Right lobe of liver (tissue), 6 donors: Measurements from ENCODE around the gene NEDD4L. TPM values are rescaled to one million over a fixed set of nuclear protein-coding genes. Genes with fewer than 3 reads are reported as not detected.

Experiments used
- ATAC-seq, 4 donors: fragments of 200-7000 bp; cut with Tn5 transposase; one replicate each; pipeline ENCODE4 v1.9.1; 2020; ENCODE audit warnings: mild to moderate bottlenecking in 4 of 4, moderate library complexity in 4 of 4
- DNase-seq, 3 donors: peaks; one replicate each; pipeline ENCODE4 v3.0.0-alpha.2; 2020
- H3K27ac ChIP-seq, 3 donors: fragments of 200-600 bp; one replicate each; pipeline ENCODE4 v1.8.0; 2022
- H3K27me3 ChIP-seq, 2 donors: fragments of 200-600 bp; one replicate each; pipeline ENCODE4 v1.8.0; 2022
- H3K36me3 ChIP-seq, 4 donors: fragments of 200-600 bp; sonication (generic) in 1 of 4; one replicate each; pipeline versions ENCODE4 v1.5.1 to v1.8.0; 2017 to 2022; ENCODE audit warnings: control low read depth in 1 of 4
- H3K4me1 ChIP-seq, 4 donors: fragments of 200-600 bp; sonication (generic) in 1 of 4; one replicate each; pipeline versions ENCODE4 v1.5.1 to v1.8.0; 2017 to 2022; ENCODE audit warnings: control low read depth in 1 of 4
- H3K4me3 ChIP-seq, 3 donors: fragments of 200-600 bp; one replicate each; pipeline ENCODE4 v1.8.0; 2022
- H3K9me3 ChIP-seq, 4 donors: fragments of 200-600 bp; sonication (generic) in 1 of 4; one replicate each; pipeline versions ENCODE4 v1.5.1 to v1.8.0; 2017 to 2022; ENCODE audit warnings: control low read depth in 1 of 4
- CTCF ChIP-seq, 4 donors: fragments of 200-600 bp in 3 of 4; fragments of 450-650 bp in 1 of 4; IDR thresholded peaks; one replicate each; pipeline versions ENCODE4 v1.5.1 to v1.8.0; 2016 to 2022; ENCODE audit warnings: antibody characterized with exemption in 4 of 4, mild to moderate bottlenecking in 2 of 4
- POLR2A ChIP-seq: fragments of 450-650 bp; IDR thresholded peaks from one replicate; pipeline ENCODE4 v1.6.1; 2017; ENCODE audit warnings: antibody characterized with exemption, mild to moderate bottlenecking
- WGBS: methylation state at CpG from one replicate; pipeline ENCODE4 v1.1.6; 2018; ENCODE audit warnings: low coverage, low lambda C conversion rate; ENCODE audit not compliant: insufficient coverage; ENCODE audit errors: missing lambda C conversion rate; 5-methylcytosine and 5-hydroxymethylcytosine counted together
- intact Hi-C, 2 donors: fragments of 100-400 bp; cut with DNase I; formaldehyde crosslinking; loops; one replicate each; pipeline versions ENCODE4 v1.11.2 to v1.14.1; 2022
- total RNA-seq, 6 experiments: library from RNA; depleted of rRNA in 2 of 6; stranded (reverse); fragments of >200 nt in 2 of 6; fragmentation: NEBNext Ultra II Directional in 3 of 6; extraction: Animal tissue kit (Norgen Biotek cat#: 25700) in 3 of 6; gene quantifications; one replicate each; pipeline versions ENCODE4 v1.1.0 to v1.2.4, GENCODE V29; 2016 to 2023
- donor health status: DM: no; HTN: yes; CAD: no.
- donor health status: DM: no; HTN: no; CAD: no.
- donor health status: DM: no; HTN: no; CAD: no.
- donor health status: DM: no; HTN: yes; CAD: no.
- donor health status: DM: no; HTN: yes; CAD: no.

NEDD4L gene
- total RNA-seq, 6 experiments from 2014 or later = 21.5 to 41.0 (median 33.2) TPM

- WGBS = 75% methylated on average over 3 of the region's 3 CpGs
- no peak for TF ChIP-seq POLR2A
- TF ChIP-seq CTCF (IDR thresholded peaks at IDR 0.05) = no peak
- DNase-seq = no peak
- no peaks in the 10 kb centered on the region for H3K27me3 ChIP-seq
- no peaks in the 10 kb centered on the region for H3K36me3 ChIP-seq
- H3K4me3 ChIP-seq = no peak overlapping the region
- intact Hi-C loops = no loop called here
- peaks cover 0 to 36% (median 12%) of the 10 kb centered on the region in 4 donors for H3K4me1 ChIP-seq
- H3K27ac ChIP-seq = peak overlapping the region in 2 of 3 donors; percentile 84 to 96
- ATAC-seq = no peak
- no peaks in the 10 kb centered on the region for H3K9me3 ChIP-seq
Measured at GRCh38 chr18:58222432-58223125, 178.6 kb downstream of the NEDD4L start.

DNA sequence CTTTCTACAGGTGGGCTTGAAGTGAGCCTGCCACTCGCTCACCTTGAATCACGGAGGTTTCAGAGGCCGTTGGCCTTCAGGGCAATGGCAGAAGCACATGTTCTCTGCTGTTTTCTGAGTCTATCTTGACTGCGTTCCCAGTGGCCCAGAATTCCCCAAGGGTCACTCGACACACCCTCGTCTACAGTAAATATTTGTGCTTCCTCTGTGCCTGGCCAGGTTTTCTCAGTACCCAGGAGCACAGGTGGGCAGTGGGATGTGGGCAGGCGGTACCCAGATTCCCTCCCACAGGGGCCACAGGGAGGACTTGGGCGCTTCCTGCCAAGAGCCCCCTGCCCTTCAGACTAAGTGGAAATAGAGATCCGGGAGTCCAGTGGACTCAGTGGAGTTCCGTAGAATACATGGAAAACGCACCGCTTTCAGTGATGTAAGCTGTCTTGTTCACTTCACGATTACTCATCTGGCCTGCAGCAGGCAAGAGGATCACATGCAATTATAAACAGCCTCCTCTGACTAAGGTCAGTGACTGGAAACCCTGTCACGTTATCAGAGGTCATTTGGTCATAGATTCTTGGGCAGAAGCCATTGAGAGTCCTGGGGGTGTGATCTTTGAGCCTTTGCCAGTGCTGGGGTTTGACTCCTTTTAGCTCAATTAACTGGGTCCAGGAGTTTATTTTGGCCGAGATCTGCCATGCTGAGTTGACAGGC, 179.8 kb downstream of the NEDD4L start:
- ATAC-seq (peak; percentile 82 to 92 (median 88)), DNase-seq (peak; percentile 74 to 89 (median 86))
- Histone ChIP-seq H3K27me3 (no peaks in the 10 kb centered on the region), H3K27ac (peak overlapping the region; percentile 84 to 96 (median 96)), H3K9me3 (no peaks in the 10 kb centered on the region), H3K4me3 (peak overlapping the region in 2 of 3 donors; percentile 21 to 29), H3K36me3 (no peaks in the 10 kb centered on the region), H3K4me1 (peaks cover 0 to 44% (median 12%) of the 10 kb centered on the region in 4 donors)
- intact Hi-C loops = no loop called here
- 20% methylated on average over 7 of the region's 15 CpGs for WGBS
- TF ChIP-seq POLR2A = no peak
- TF ChIP-seq CTCF (IDR thresholded peaks at IDR 0.05) = no peak

- peak in 1 of 4 donors; percentile 37 for ATAC-seq
- no peak for DNase-seq
- Histone ChIP-seq H3K4me1 (peaks cover 0 to 44% (median 12%) of the 10 kb centered on the region in 4 donors), H3K9me3 (no peaks in the 10 kb centered on the region), H3K27ac (peak overlapping the region; percentile 84 to 96 (median 96)), H3K36me3 (no peaks in the 10 kb centered on the region), H3K4me3 (peak overlapping the region in 2 of 3 donors; percentile 11 to 21), H3K27me3 (no peaks in the 10 kb centered on the region)
- no peak for TF ChIP-seq POLR2A
- TF ChIP-seq CTCF (IDR thresholded peaks at IDR 0.05) = no peak
- intact Hi-C loops = no loop called here
- 10% methylated on average over 2 of the region's 2 CpGs for WGBS
Measured at GRCh38 chr18:58224425-58224750, 180.4 kb downstream of the NEDD4L start.

DNA sequence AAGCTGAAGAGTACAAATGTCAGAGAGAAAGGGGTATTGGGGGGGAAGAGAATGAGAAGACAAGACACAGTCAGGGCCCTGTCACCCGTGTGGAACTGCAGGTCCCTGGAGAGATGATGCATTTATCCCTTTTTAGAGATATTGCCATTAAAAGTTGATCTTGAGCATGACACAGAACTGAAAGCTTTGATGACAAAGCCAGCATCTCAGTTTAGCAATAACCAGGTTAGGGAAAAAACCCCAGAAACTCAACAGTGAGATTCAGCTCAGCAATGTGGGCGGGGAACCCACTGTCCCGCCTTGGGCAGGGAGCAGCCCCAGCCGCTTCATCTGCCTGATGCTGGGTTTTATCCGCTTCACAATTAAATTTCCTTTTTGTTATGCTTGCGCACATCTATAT, 181.1 kb downstream of the NEDD4L start:
- intact Hi-C loops = no loop called here
- no peak for TF ChIP-seq CTCF (IDR thresholded peaks at IDR 0.05)
- no peak for TF ChIP-seq POLR2A
- DNase-seq = peak in 1 of 3 donors; percentile 38
- ATAC-seq = peak in 1 of 4 donors; percentile 16
- Histone ChIP-seq H3K4me3 (no peak overlapping the region), H3K9me3 (no peaks in the 10 kb centered on the region), H3K27me3 (no peaks in the 10 kb centered on the region), H3K36me3 (no peaks in the 10 kb centered on the region), H3K27ac (peak overlapping the region; percentile 84 to 96 (median 96)), H3K4me1 (peaks cover 0 to 49% (median 12%) of the 10 kb centered on the region in 4 donors)
- WGBS = 75% methylated on average over 6 of the region's 6 CpGs
